HG02588 (cell line): ENCODE data around the gene PDZD4.

ENCODE experiments used
- ATAC-seq: cut with Tn5 transposase; IDR thresholded peaks from one replicate; pipeline ENCODE4 v1.9.1; 2021; ENCODE audit warnings: mild to moderate bottlenecking, moderate library complexity; ENCODE audit not compliant: unreplicated experiment

PDZD4 gene

GRCh38 chrX:153792368-153792767 lies 38.0 kb downstream of the PDZD4 start:
- no peak for ATAC-seq

- ATAC-seq = no peak
These were observed 39.1 kb downstream of the PDZD4 start for GRCh38 chrX:153791104-153791852.

- no peak for ATAC-seq
These were observed 40.7 kb downstream of the PDZD4 start for GRCh38 chrX:153789654-153790053.

DNA sequence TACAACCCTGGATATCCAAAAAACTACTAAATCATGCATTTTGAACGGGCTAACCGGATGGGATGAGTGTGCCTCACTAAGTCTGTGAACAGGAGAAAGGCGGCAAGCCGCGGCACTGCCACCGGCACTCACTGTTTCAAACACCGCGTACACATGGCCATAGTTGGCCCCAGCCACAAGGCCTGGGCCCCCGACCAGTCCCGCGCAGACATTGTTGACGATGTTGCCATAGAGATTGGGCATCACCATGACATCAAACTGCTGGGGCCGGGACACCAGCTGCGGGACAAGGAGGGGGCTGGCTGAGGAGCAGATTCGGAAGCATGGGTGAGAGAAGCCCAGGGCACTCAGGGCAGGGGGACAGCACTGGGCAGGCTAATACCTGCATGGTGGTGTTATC lies 43.7 kb downstream of the PDZD4 start:
- no peak for ATAC-seq

GRCh38 chrX:153784325-153784967 lies 45.9 kb downstream of the PDZD4 start:
- no peak for ATAC-seq

DNA sequence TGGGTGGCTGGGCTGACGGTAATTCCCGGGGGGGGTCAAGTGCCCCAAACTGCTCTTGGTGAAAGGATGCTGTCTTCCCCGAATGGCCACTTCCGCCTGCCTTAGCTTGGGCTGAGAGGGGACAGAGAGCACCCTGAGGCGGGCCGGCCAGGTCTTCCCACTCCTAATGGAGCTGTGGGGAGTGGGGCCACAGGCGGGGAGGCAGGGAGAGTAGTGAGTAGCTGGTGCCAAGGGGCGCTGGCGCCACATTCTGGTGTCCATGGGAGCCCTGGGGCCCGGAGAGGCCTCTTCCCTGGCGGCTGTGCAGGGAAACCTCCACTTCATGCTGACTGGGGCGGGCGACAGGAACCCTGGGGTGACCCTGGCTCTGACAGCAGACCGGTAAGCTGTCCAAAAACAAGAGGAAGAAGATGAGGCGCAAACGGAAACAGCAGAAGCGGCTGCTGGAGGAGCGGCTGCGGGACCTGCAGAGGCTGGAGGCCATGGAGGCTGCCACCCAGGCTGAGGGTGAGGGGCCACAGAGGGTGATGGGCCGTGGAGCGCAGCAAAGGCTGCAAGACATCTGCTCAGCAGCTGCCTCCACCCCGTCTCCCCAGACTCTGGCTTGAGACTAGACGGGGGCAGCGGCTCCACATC lies 46.8 kb downstream of the PDZD4 start:
- no peak for ATAC-seq

- ATAC-seq = no peak
These were observed 47.5 kb downstream of the PDZD4 start for GRCh38 chrX:153782871-153783270.

DNA sequence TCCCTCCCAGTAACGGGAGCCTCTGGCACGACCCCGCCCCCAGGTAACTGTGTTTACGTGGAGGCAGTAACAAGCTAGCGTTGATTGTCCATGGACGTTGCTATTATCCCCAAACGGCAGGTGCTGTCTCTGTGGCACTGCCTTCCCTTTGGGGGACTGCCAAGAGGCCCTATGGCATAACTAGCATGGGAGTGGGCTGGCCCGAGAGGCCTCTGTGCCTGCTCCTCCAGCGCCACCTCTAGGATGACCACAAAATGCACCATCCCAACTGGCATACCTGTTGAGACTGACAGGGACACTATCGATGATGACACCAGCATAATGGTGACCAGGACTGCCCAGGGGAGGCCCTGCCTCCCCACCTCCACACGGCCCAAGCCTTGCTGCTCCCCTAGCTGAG lies 48.0 kb downstream of the PDZD4 start:
- ATAC-seq = no peak

- ATAC-seq = no peak
These were observed 48.8 kb downstream of the PDZD4 start for GRCh38 chrX:153781428-153782047.

DNA sequence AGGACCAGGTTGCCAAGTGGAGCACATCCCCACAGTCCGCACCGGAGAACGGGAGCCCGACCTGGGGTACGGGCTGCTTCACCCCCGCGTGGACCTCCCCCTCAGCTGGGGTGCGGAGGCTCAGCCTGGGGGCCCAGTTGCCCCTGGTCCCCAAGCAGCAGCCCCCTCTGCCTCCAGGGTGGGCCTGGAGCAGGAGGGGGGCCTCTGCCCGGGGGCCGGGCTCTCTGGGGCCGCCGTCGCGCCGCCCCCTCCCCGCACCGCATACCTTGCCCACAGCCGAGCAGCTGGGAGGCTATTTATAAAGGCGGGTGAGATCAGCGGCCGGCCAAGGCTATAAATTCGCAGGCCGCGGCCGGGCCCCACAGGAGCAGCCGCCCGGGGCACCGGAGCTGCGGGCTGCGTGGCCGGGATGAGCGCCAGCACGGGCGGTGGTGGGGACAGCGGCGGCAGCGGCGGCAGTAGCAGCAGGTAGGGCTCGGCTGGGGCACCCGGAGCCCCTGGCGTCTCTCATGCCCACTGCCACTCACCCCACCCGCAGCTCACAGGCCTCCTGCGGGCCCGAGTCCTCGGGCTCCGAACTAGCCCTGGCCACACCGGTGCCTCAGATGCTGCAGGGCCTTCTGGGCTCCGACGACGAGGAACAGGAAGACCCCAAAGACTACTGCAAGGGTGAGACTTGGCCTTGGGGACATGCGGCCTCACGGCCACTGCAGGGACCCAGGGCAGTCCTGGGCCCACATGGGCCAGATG lies 49.5 kb downstream of the PDZD4 start, which contains the start of gene SRPK3:
TSS of gene SRPK3 (plus strand) at position 364 of the 750 bp plus-strand sequence. CDS start at position 410, 46 bp downstream.
- ATAC-seq = no peak

GRCh38 chrX:153779891-153780677 lies 50.3 kb downstream of the PDZD4 start:
- no peak for ATAC-seq

DNA sequence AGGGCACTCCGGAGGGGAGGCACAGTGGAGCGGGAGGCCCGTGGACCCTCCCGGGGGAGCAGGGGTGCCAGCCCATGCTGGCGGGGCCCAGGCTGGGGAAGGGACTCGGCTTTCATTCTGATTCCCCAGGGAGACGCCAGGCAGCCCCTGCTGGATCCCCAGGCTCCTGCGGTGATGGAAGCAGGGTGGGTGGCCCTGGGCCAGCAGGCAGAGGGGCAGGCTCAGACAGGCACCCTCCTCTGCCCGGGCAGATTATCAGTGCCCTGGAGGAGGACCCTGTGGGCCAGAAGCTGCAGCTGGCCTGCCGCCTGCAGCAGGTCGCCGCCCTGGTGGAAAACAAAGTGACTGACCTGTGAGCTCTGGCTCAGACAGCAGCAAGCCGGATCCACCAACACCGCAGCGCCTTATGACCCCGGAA lies 51.7 kb downstream of the PDZD4 start:
- ATAC-seq = no peak

DNA sequence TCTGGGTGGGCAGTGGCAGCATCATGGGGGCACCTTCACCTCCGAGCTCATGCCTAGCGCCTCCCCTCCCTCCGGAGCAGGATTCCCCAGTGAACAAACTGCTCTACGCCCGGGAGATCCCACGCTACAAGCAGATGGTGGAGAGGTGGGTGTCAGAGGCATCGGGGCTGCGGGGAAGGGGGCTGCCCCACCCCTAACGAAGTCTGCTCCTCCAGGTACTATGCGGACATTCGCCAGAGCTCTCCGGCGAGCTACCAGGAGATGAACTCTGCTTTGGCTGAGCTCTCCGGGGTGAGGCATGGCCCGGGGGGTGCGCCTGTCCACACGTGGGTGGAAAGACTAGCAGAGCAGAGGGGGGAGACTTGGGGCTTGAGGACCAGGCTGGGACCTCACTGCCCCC lies 52.2 kb downstream of the PDZD4 start:
- no peak for ATAC-seq

GRCh38 chrX:153777261-153778090 lies 52.9 kb downstream of the PDZD4 start:
- ATAC-seq = no peak

DNA sequence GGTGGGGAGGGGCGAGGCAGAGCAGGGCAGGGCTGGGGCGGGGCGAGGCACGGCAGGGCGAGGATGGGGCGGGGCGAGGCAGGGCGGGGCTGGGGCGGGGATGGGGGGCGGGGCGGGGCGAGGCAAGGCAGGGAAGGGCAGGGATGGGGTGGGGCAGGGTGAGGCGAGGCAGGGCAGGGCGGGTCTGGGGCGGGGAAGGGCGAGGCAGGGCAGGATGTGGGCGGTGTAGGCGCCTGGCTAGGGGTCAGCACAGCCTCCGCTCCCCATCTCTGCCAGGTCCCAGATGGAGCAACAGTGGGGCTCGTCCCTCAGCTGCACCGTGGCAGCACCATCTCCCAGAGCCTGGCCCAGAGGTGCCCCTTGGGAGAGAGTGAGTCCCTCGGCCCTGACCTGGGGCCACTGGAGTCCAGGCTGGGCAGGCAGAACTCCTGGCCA lies 53.7 kb downstream of the PDZD4 start:
- ATAC-seq = no peak

- ATAC-seq = no peak
These were observed 54.2 kb downstream of the PDZD4 start for GRCh38 chrX:153776120-153776599.

DNA sequence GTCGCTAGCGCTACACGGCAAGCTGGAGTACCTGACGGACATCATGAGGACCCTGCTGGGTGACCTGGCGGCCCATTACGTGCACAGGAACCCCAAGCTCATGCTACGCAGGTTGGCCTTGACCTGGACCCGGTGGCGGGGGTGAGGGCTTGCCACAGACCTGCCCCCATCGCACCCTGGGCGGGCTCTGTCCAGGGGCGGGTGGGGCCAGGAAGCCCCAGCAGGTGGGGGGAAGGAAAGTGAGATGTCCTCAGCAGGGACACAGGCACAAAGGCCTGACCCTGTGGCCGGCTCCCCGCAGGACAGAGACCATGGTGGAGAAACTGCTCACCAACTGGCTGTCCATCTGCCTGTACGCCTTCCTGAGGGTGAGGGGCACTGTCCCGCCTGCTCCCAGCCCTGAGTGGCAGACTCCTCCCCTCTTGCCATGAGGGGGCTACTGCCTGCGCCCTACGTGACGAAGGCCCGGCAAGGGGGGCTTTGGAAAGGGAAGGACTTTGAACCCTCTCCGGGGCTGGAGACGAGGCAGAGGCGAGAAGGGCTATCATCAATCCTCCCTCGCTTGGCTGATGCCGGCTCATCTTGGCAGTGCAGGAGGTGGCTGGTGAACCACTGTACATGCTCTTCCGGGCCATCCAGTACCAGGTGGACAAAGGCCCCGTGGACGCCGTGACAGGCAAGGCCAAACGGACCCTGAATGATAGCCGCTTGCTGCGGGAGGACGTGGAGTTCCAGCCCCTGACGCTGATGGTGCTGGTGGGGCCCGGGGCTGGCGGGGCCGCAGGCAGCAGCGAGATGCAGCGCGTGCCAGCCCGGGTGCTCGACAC lies 54.8 kb downstream of the PDZD4 start:
- ATAC-seq = no peak
